Epithelial cell of esophagus (primary cell): ENCODE data around the gene ELL2.

Source experiments
- DNase-seq: peaks from one replicate; pipeline ENCODE4 v3.0.0; 2010; ENCODE audit warnings: low read depth
- H3K4me3 ChIP-seq: 2 replicates; pipeline ENCODE4 v1.5.1; 2011; ENCODE audit warnings: mild to moderate bottlenecking, low read length, control low read depth
- TF ChIP-seq, protein P1 (sequence below): IDR thresholded peaks from 2 replicates; pipeline ENCODE4 v1.5.1; 2011; ENCODE audit warnings: low read depth, mild to moderate bottlenecking, low read length, control low read depth, inconsistent platforms; ENCODE audit not compliant: insufficient read depth; ENCODE audit errors: missing control alignments

ELL2 gene

DNA sequence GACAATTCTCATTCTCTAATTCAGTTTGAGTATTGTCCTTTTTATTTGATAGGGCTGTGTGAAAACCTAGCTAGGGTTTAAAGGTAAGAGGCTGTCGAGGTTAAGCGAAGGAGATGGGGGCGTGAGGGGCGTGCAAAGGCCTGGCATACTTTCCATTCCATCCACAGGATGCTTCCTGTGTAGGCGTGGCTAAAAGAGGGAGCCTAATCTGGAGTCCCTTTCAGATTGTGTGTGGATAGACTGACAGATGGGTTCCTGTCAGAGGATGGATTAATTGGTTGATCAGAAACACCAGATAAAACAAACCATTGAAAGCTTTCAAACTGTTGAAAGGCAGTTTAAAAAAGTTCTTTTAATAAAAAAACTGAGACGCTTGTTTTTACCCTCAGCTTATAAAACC is 1.1 kb upstream of the ELL2 start:
- DNase-seq = peak; percentile 23
- H3K4me3 ChIP-seq = peak overlapping the region; percentile 92
- TF ChIP-seq, protein P1, sequence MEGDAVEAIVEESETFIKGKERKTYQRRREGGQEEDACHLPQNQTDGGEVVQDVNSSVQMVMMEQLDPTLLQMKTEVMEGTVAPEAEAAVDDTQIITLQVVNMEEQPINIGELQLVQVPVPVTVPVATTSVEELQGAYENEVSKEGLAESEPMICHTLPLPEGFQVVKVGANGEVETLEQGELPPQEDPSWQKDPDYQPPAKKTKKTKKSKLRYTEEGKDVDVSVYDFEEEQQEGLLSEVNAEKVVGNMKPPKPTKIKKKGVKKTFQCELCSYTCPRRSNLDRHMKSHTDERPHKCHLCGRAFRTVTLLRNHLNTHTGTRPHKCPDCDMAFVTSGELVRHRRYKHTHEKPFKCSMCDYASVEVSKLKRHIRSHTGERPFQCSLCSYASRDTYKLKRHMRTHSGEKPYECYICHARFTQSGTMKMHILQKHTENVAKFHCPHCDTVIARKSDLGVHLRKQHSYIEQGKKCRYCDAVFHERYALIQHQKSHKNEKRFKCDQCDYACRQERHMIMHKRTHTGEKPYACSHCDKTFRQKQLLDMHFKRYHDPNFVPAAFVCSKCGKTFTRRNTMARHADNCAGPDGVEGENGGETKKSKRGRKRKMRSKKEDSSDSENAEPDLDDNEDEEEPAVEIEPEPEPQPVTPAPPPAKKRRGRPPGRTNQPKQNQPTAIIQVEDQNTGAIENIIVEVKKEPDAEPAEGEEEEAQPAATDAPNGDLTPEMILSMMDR = no peak

DNA sequence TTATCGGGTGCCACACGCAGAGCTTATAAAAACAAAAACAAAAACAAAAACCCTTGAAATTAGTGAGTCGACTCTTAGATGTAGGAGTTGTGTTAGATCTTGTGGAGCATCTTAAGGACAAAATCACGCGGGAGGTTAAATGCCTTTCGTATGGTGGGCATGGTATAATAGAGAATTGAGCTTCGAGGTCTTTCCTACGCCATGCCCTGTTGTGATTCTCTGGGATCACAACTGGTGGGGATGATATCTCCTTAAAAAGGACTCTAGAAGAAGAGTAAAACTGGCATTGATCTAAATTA is 773 bp upstream of the ELL2 start:
- TF ChIP-seq, protein P1 = no peak
- H3K4me3 ChIP-seq = peak overlapping the region; percentile 92
- DNase-seq = no peak

DNA sequence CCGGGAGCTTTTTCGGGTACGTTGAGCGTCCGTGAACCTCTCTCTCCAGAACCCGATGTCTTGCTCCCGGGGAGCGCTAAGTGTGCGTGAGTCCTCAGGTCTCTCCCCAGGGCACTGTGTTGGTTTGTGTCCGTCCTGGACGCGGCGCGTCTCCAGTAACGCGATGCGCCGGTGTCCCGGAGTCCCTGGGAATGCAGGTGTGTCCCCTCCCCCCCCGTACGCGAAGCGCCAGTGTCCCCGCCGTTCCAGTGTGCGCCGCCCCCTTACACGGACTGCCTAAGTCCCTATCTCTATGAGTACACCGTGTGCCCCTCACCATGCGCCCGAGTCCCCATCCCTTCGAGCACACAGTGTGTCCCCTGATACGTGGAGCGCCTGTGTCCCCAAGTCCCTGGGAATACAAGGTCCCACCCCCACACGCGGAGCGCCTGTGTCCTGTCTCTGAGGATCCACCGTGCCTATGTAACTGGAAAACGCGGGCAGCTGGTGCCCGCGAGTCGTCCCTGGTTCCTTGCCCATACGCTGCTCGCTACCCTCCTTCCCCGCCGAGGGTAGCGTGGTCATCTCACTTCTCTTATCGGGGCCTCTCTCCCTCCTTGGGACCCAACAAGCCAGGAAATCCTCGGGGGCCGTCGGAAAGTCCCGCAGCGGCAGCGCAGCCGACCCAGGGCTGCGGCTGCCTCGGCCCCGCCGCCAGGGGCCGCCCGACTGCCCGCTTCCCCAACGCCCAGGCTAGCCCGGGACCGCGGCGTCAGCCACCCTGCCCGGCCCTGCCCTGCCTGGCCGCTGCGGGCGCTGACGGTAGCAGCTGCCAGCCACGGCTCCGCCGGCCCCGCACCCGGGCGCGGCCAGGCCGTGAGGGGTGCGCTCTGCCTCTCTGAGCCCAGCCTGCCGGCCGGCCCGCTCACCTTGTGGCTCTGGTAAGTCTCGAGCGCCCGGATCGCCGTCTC is 709 bp downstream of the ELL2 start:
- peak overlapping the region; percentile 92 for H3K4me3 ChIP-seq
- TF ChIP-seq, protein P1 = peak; percentile 5
- DNase-seq = peak; percentile 81

DNA sequence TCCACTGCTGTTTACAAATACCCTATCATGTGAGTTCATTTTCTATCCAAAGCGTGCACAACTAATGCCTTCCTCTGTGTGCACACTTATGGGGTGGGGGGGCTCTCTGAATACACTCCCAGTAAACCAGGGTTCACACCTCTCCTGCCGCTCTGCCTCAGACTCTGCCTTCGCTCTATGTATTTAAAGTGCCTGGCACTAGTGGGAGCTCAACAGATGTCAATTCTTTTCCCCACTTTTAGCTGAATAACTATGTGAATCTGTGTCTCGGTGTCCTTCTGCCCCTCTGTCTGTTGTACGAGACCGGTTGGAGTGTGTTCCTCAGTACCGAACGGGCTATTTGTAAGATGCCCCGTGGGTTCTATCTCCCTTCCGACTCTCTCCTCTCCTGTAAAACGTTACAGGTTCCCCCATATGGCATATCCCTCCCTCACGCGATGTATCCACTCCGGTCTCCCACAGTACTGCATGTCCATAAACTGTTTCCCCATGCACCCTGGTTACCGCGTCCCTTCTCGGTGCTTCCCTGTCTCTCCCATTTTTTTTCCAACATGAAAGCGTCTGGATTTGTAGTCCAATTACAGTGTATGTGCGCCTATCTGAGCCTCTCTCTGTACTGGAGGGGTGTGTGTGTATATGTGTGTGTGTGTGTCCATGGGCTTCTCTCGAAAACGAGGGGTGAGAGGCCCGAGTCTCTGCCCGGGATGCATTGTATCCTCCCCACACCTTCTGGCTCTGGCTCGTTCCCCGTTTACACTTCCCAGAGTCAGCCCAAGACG is 1.6 kb downstream of the ELL2 start:
- TF ChIP-seq, protein P1 = no peak
- H3K4me3 ChIP-seq = peak overlapping the region; percentile 92
- DNase-seq = no peak

DNA sequence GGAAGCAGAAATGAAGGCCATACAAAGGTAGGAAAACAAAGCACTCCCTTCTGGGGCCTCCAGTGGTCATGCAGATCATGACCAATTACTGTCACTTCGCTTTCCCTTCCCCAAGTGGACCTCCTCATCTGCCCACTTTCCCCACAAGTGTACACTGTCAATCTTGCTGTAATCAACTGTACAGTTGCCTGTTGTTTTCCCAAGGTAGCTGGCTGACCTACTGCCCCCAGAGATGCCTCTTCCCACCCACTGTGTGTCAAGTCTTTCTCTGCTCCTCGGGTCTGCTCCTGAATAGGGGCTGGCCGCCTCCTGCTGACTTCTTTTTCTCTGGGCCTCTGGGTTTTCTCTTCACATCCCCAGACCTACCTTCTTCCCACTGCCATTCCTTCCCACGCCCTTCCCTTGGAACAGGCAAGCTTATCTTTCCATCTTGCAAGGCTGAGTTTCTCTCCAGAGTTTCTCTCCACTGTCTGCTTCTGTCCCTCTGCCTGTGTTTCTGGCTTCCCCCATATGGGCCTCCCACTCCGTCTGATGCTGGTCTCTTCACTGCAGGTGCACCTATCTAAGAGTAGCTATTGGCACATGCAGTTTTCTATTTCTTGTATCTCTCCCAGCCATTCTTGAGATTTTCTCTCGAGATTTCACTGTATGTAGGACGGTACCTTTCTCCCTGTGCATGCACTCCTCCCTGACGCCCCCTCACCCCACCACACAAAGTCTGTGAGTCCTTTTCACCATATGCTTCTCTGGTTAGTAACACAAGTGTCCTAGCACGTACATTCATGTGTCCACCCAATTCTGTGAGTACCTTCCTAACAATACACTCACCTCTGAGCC is 2.4 kb downstream of the ELL2 start:
- TF ChIP-seq, protein P1 = no peak
- DNase-seq = no peak
- peak overlapping the region; percentile 92 for H3K4me3 ChIP-seq

DNA sequence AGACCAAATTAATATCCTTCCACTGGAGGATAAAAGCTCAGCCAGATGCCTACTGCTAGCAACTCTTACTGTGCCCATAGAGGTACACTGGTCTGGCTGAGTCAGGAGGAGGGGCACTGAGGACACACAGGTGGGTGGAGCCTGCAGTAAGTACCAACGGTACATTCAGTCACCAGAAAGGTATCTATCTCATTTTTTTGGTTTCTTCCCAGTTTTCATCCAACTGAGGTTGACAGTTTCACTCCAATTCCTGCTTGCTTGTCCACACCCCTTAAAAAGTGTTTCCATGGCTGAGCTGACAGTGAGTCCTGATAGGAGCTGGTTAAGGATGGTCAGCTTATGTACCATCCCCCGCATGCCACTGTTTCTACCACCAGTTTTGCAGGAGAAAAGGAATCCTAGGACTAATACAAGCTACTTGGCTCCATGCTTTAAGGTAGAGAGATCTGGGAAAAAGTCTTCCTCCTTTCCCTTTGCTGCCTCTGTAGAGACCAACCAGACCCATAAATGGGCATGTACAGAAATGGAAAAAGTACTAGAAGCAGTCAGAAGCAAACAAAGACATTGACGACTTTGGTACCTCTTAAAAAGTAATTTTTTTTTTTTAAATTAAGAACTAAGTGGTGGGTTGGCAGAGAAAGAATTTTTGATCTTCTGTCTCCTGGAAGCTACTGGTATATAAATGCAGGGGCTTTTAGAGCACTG is 3.2 kb downstream of the ELL2 start:
- TF ChIP-seq, protein P1 = no peak
- peak; percentile 74 for DNase-seq
- H3K4me3 ChIP-seq = peak overlapping the region; percentile 92
